ENCODE results near the gene ATG2B.

Gene ATG2B

GRCh38 chr14:96398432-96398831, 35.3 kb upstream of the ATG2B start:
- no peak overlapping the region for H3K4me3 ChIP-seq (ENCODE audit: low read length)
- no peak overlapping the region for H3K27ac ChIP-seq (ENCODE audit: low read depth, low read length)
- no peaks in the 10 kb centered on the region for H3K36me3 ChIP-seq (ENCODE audit: insufficient read depth, low read length)
- WGBS, result 94% methylated on average over 6 of the region's 8 CpGs
- H3K9ac ChIP-seq (ENCODE audit: low read depth, low read length), result no peak overlapping the region
- no peaks in the 10 kb centered on the region for H3K4me1 ChIP-seq (ENCODE audit: insufficient read depth, low read length)
- H3K27me3 ChIP-seq (ENCODE audit: insufficient read depth, low read length), result peaks cover 2% of the 10 kb centered on the region; the same call in 1 of the 2 replicates
- H3K9me3 ChIP-seq (ENCODE audit: insufficient read depth, low read depth, low read length), result no peaks in the 10 kb centered on the region

- 90% methylated on average over 7 of the region's 7 CpGs for WGBS
- Histone ChIP-seq H3K4me3 (ENCODE audit: low read length) (no peak overlapping the region), H3K27me3 (ENCODE audit: insufficient read depth, low read length) (peaks cover 29% of the 10 kb centered on the region), H3K27ac (ENCODE audit: low read depth, low read length) (no peak overlapping the region), H3K9ac (ENCODE audit: low read depth, low read length) (no peak overlapping the region), H3K4me1 (ENCODE audit: insufficient read depth, low read length) (0 out of 2 replicates have a peak, but pooled peaks cover 4% of the 10 kb centered on the region), H3K9me3 (ENCODE audit: insufficient read depth, low read depth, low read length) (no peaks in the 10 kb centered on the region), H3K36me3 (ENCODE audit: insufficient read depth, low read length) (no peaks in the 10 kb centered on the region)
Measured at GRCh38 chr14:96394047-96394815, 31.1 kb upstream of the ATG2B start.

GRCh38 chr14:96393071-96393691, 30.0 kb upstream of the ATG2B start:
- H3K9me3 ChIP-seq (ENCODE audit: insufficient read depth, low read depth, low read length), result no peaks in the 10 kb centered on the region
- H3K27me3 ChIP-seq (ENCODE audit: insufficient read depth, low read length), result peaks cover 29% of the 10 kb centered on the region
- peak overlapping the region; percentile 97 for H3K4me3 ChIP-seq (ENCODE audit: low read length)
- 91% methylated on average over 5 of the region's 5 CpGs for WGBS
- H3K4me1 ChIP-seq (ENCODE audit: insufficient read depth, low read length), result 0 out of 2 replicates have a peak, but pooled peaks cover 4% of the 10 kb centered on the region
- H3K9ac ChIP-seq (ENCODE audit: low read depth, low read length), result no peak overlapping the region
- H3K36me3 ChIP-seq (ENCODE audit: insufficient read depth, low read length), result no peaks in the 10 kb centered on the region
- H3K27ac ChIP-seq (ENCODE audit: low read depth, low read length), result no peak overlapping the region

GRCh38 chr14:96391293-96392118, 28.4 kb upstream of the ATG2B start:
- peak overlapping the region; percentile 97 for H3K4me3 ChIP-seq (ENCODE audit: low read length)
- H3K27ac ChIP-seq (ENCODE audit: low read depth, low read length), result no peak overlapping the region
- under 1% methylated on average over 79 of the region's 79 CpGs for WGBS
- H3K9ac ChIP-seq (ENCODE audit: low read depth, low read length), result peak overlapping the region; percentile 81
- no peaks in the 10 kb centered on the region for H3K9me3 ChIP-seq (ENCODE audit: insufficient read depth, low read depth, low read length)
- H3K4me1 ChIP-seq (ENCODE audit: insufficient read depth, low read length), result 0 out of 2 replicates have a peak, but pooled peaks cover 4% of the 10 kb centered on the region
- peaks cover 10% of the 10 kb centered on the region for H3K36me3 ChIP-seq (ENCODE audit: insufficient read depth, low read length)
- H3K27me3 ChIP-seq (ENCODE audit: insufficient read depth, low read length), result peaks cover 29% of the 10 kb centered on the region

GRCh38 chr14:96390965-96391292, 27.8 kb upstream of the ATG2B start:
- 15% methylated on average over 13 of the region's 13 CpGs for WGBS
- Histone ChIP-seq H3K9me3 (ENCODE audit: insufficient read depth, low read depth, low read length) (no peaks in the 10 kb centered on the region), H3K4me1 (ENCODE audit: insufficient read depth, low read length) (0 out of 2 replicates have a peak, but pooled peaks cover 4% of the 10 kb centered on the region), H3K36me3 (ENCODE audit: insufficient read depth, low read length) (peaks cover 15% of the 10 kb centered on the region), H3K9ac (ENCODE audit: low read depth, low read length) (peak overlapping the region; percentile 81), H3K27ac (ENCODE audit: low read depth, low read length) (no peak overlapping the region), H3K4me3 (ENCODE audit: low read length) (peak overlapping the region; percentile 83), H3K27me3 (ENCODE audit: insufficient read depth, low read length) (peaks cover 29% of the 10 kb centered on the region)

- Histone ChIP-seq H3K4me3 (ENCODE audit: low read length) (no peak overlapping the region), H3K4me1 (ENCODE audit: insufficient read depth, low read length) (no peaks in the 10 kb centered on the region), H3K27me3 (ENCODE audit: insufficient read depth, low read length) (peaks cover 5% of the 10 kb centered on the region), H3K27ac (ENCODE audit: low read depth, low read length) (no peak overlapping the region), H3K9ac (ENCODE audit: low read depth, low read length) (no peak overlapping the region), H3K9me3 (ENCODE audit: insufficient read depth, low read depth, low read length) (no peaks in the 10 kb centered on the region), H3K36me3 (ENCODE audit: insufficient read depth, low read length) (peaks cover 64% of the 10 kb centered on the region)
- 94% methylated on average over 3 of the region's 3 CpGs for WGBS
Measured at GRCh38 chr14:96385385-96385784, 22.2 kb upstream of the ATG2B start.

- Histone ChIP-seq H3K27me3 (ENCODE audit: insufficient read depth, low read length) (no peaks in the 10 kb centered on the region), H3K4me3 (ENCODE audit: low read length) (no peak overlapping the region), H3K4me1 (ENCODE audit: insufficient read depth, low read length) (no peaks in the 10 kb centered on the region), H3K9me3 (ENCODE audit: insufficient read depth, low read depth, low read length) (no peaks in the 10 kb centered on the region), H3K27ac (ENCODE audit: low read depth, low read length) (no peak overlapping the region), H3K9ac (ENCODE audit: low read depth, low read length) (no peak overlapping the region), H3K36me3 (ENCODE audit: insufficient read depth, low read length) (peaks cover 64% of the 10 kb centered on the region)
- WGBS, result 100% methylated on average over 1 of the region's 1 CpG
Measured at GRCh38 chr14:96384740-96385139, 21.6 kb upstream of the ATG2B start.

GRCh38 chr14:96384053-96384452, 20.9 kb upstream of the ATG2B start:
- no peak overlapping the region for H3K9ac ChIP-seq (ENCODE audit: low read depth, low read length)
- no peaks in the 10 kb centered on the region for H3K27me3 ChIP-seq (ENCODE audit: insufficient read depth, low read length)
- H3K27ac ChIP-seq (ENCODE audit: low read depth, low read length), result no peak overlapping the region
- no peak overlapping the region for H3K4me3 ChIP-seq (ENCODE audit: low read length)
- no peaks in the 10 kb centered on the region for H3K9me3 ChIP-seq (ENCODE audit: insufficient read depth, low read depth, low read length)
- peaks cover 67% of the 10 kb centered on the region for H3K36me3 ChIP-seq (ENCODE audit: insufficient read depth, low read length)
- H3K4me1 ChIP-seq (ENCODE audit: insufficient read depth, low read length), result no peaks in the 10 kb centered on the region
- 87% methylated on average over 1 of the region's 1 CpG for WGBS

- Histone ChIP-seq H3K9ac (ENCODE audit: low read depth, low read length) (no peak overlapping the region), H3K27ac (ENCODE audit: low read depth, low read length) (no peak overlapping the region), H3K27me3 (ENCODE audit: insufficient read depth, low read length) (no peaks in the 10 kb centered on the region), H3K4me1 (ENCODE audit: insufficient read depth, low read length) (no peaks in the 10 kb centered on the region), H3K4me3 (ENCODE audit: low read length) (no peak overlapping the region), H3K9me3 (ENCODE audit: insufficient read depth, low read depth, low read length) (no peaks in the 10 kb centered on the region), H3K36me3 (ENCODE audit: insufficient read depth, low read length) (peaks cover 67% of the 10 kb centered on the region)
- 95% methylated on average over 2 of the region's 2 CpGs for WGBS
Measured at GRCh38 chr14:96383445-96383844, 20.3 kb upstream of the ATG2B start.

- Histone ChIP-seq H3K27me3 (ENCODE audit: insufficient read depth, low read length) (no peaks in the 10 kb centered on the region), H3K4me3 (ENCODE audit: low read length) (no peak overlapping the region), H3K9ac (ENCODE audit: low read depth, low read length) (no peak overlapping the region), H3K36me3 (ENCODE audit: insufficient read depth, low read length) (peaks cover 50% of the 10 kb centered on the region), H3K9me3 (ENCODE audit: insufficient read depth, low read depth, low read length) (no peaks in the 10 kb centered on the region), H3K4me1 (ENCODE audit: insufficient read depth, low read length) (peaks cover 7% of the 10 kb centered on the region; the same call in 1 of the 2 replicates), H3K27ac (ENCODE audit: low read depth, low read length) (no peak overlapping the region)
- whole genome bisulfite sequencing, result 99% methylated on average over 3 of the region's 3 CpGs
Measured at GRCh38 chr14:96380735-96381134, 17.6 kb upstream of the ATG2B start.

- Histone ChIP-seq H3K4me1 (ENCODE audit: insufficient read depth, low read length) (peaks cover 7% of the 10 kb centered on the region; the same call in 1 of the 2 replicates), H3K4me3 (ENCODE audit: low read length) (no peak overlapping the region), H3K27me3 (ENCODE audit: insufficient read depth, low read length) (no peaks in the 10 kb centered on the region), H3K27ac (ENCODE audit: low read depth, low read length) (no peak overlapping the region), H3K9me3 (ENCODE audit: insufficient read depth, low read depth, low read length) (no peaks in the 10 kb centered on the region), H3K9ac (ENCODE audit: low read depth, low read length) (no peak overlapping the region), H3K36me3 (ENCODE audit: insufficient read depth, low read length) (peaks cover 7% of the 10 kb centered on the region; the same call in 1 of the 2 replicates)
- 95% methylated on average over 3 of the region's 3 CpGs for WGBS
Measured at GRCh38 chr14:96376093-96376492, 13.0 kb upstream of the ATG2B start.
